GM18505 (cell line): ENCODE measurements around the gene RNU1-3.

Experiments
- ATAC-seq: cut with Tn5 transposase; IDR thresholded peaks from one replicate; pipeline ENCODE4 v1.9.1; 2021; ENCODE audit not compliant: unreplicated experiment
- POLR2A ChIP-seq: IDR thresholded peaks from 4 replicates; pipeline ENCODE4 v1.6.1; 2011; ENCODE audit warnings: borderline replicate concordance; ENCODE audit not compliant: insufficient read depth, insufficient read length; ENCODE audit errors: extremely low read depth

Gene RNU1-3

DNA sequence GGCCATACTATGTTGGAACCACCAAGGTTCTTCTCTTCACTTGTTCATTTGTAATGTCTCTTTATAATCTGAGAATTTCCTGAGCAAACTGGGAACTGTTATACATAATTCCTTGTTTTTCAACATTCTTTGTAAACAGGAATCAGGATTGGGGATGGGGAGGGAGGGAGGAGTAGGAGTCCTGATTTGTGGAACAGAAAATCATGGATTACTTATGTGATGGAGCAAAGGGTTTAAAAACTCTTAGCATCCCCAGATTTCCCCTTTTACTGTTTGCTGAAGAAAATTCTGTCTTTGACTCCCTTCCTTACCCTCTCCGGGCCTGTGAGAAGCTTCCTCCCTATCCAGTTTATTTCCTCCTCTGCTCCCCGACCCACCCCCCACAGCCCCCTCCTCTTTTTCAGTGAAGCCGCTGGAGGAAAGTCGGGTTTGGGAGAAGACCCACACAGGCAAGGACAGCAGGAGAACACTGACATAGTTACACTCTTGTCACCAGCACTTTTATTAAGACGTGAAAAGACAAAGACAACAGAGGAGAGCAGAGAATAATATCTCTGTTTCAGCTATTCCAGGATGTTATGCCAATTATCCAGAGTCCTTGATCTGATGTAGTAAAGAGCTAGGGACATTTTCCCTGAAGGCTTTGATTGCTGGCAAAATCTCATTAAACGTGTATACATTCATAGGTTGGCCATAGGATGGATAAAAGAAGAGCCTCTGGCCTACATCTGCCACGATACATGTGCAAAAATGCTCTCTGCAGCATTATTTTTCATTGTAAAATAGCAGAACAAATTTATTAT, 48.8 kb downstream of the RNU1-3 start:
- no peak for TF ChIP-seq POLR2A
- no peak for ATAC-seq

DNA sequence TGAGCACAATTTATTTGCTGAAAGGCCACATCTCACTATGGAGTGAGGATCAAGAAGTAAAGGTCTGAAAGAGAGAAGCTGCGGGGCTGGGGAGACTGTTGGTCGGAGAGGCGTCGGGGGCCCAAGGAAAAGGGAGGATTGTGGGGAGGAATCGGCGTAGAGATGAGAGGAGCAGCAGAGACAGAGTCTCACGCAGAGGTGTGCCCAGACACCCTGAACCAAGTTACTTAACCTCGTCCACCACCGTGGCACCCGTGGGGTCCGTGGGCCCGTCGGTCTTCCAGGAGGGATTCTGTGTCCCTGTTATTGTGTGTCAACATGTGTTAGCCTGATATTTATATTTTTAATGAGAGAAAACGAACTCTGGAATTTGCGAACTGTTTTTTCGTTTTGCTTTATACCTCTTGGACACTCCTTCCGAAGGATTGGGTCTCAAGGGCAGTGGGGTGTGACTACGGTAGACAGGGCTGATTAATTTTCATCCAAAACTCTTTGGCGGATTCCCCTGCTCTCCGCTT, 49.6 kb downstream of the RNU1-3 start:
- ATAC-seq: no peak
- TF ChIP-seq POLR2A: no peak
